HepG2 (cell line): ENCODE measurements around the gene SIK3. TPM values are rescaled to one million over a fixed set of nuclear protein-coding genes. Genes with fewer than 3 reads are reported as not detected.

Experiments used
- CEBPB ChIP-seq: IDR thresholded peaks from 2 replicates; pipeline ENCODE4 v1.6.1; 2011; ENCODE audit warnings: low read depth, low read length, improper control_type of control experiment, borderline replicate concordance
- HNRNPLL ChIP-seq: fragments of 200-400 bp; formaldehyde crosslinking; IDR thresholded peaks from 2 replicates; pipeline ENCODE4 v1.6.1; 2017; ENCODE audit warnings: mild to moderate bottlenecking, low read depth, low read length; ENCODE audit not compliant: poor library complexity, severe bottlenecking
- KLF6 ChIP-seq: IDR thresholded peaks from 2 replicates; pipeline ENCODE4 v1.8.0; 2016; ENCODE audit warnings: missing biosample characterization, missing genetic modification reagents
- MYNN ChIP-seq: sonication (generic); formaldehyde crosslinking; IDR thresholded peaks from 2 replicates; pipeline ENCODE4 v1.4.0; 2020; ENCODE audit warnings: mild to moderate bottlenecking, low read depth, missing genetic modification reagents
- SMAD3 ChIP-seq: sonication (generic); formaldehyde crosslinking; IDR thresholded peaks from 2 replicates; pipeline ENCODE4 v1.4.0; 2020; ENCODE audit warnings: missing genetic modification reagents
- ZBTB1 ChIP-seq: sonication (generic); formaldehyde crosslinking; IDR thresholded peaks from 2 replicates; pipeline ENCODE4 v1.4.0; 2020; ENCODE audit warnings: missing genetic modification reagents, borderline replicate concordance
- ZBTB42 ChIP-seq: sonication (generic); formaldehyde crosslinking; IDR thresholded peaks from 2 replicates; pipeline ENCODE4 v1.5.0; 2020; ENCODE audit warnings: mild to moderate bottlenecking, missing genetic modification reagents
- ZEB1 ChIP-seq: IDR thresholded peaks from 2 replicates; pipeline ENCODE4 v1.6.1; 2012; ENCODE audit warnings: mild to moderate bottlenecking, low read depth, inconsistent platforms; ENCODE audit not compliant: insufficient replicate concordance
- ZFP62 ChIP-seq: sonication (generic); formaldehyde crosslinking; IDR thresholded peaks from 2 replicates; pipeline ENCODE4 v1.4.0; 2020; ENCODE audit warnings: missing genetic modification reagents
- ZFX ChIP-seq: sonication (generic); formaldehyde crosslinking; IDR thresholded peaks from 2 replicates; pipeline ENCODE4 v1.4.0; 2020; ENCODE audit warnings: mild to moderate bottlenecking, low read depth, missing genetic modification reagents, moderate library complexity
- ZNF326 ChIP-seq: sonication (generic); formaldehyde crosslinking; IDR thresholded peaks from 2 replicates; pipeline ENCODE4 v1.4.0; 2020; ENCODE audit warnings: missing genetic modification reagents, borderline replicate concordance
- ZNF557 ChIP-seq: sonication (generic); formaldehyde crosslinking; IDR thresholded peaks from 2 replicates; pipeline ENCODE4 v1.4.0; 2020; ENCODE audit warnings: missing genetic modification reagents
- polyA plus RNA-seq, 8 experiments: library from polyadenylated mRNA; depleted of rRNA in 3 of 8; stranded (reverse) in 7 of 8; unstranded in 1 of 8; fragments of >200 nt; fragmentation: Illumina TruSeq in 4 of 8; extraction: Trizol in 4 of 8; gene quantifications; 2 replicates each; pipeline versions ENCODE4 v1.2.1 to v1.2.3, GENCODE V29; 2011 to 2016; ENCODE audit warnings: low read depth in 4 of 8, missing spikeins in 1 of 8, mixed read lengths in 1 of 8; ENCODE audit not compliant: insufficient read depth in 1 of 8
- total RNA-seq, 5 experiments: library from RNA; depleted of rRNA; stranded (reverse); fragments of >200 nt; fragmentation: Illumina TruSeq; extraction: Trizol; gene quantifications; 2 replicates each; pipeline ENCODE4 v1.2.3, GENCODE V29; 2016; ENCODE audit warnings: low read depth in 1 of 5
- TF ChIP-seq, protein P1 (sequence below): sonication (generic); formaldehyde crosslinking; IDR thresholded peaks from 2 replicates; pipeline ENCODE4 v1.5.0; 2020; ENCODE audit warnings: mild to moderate bottlenecking, missing genetic modification reagents
- TF ChIP-seq, protein P2 (sequence below): sonication (generic); formaldehyde crosslinking; IDR thresholded peaks from 2 replicates; pipeline ENCODE4 v1.5.0; 2020; ENCODE audit warnings: missing genetic modification reagents
- TF ChIP-seq, protein P3 (sequence below): sonication (generic); formaldehyde crosslinking; IDR thresholded peaks from 2 replicates; pipeline ENCODE4 v1.5.0; 2020; ENCODE audit warnings: mild to moderate bottlenecking, missing genetic modification reagents, borderline replicate concordance
- TF ChIP-seq, protein P4 (sequence below): sonication (generic); formaldehyde crosslinking; IDR thresholded peaks from 2 replicates; pipeline ENCODE4 v1.4.0; 2020; ENCODE audit warnings: mild to moderate bottlenecking, missing genetic modification reagents, borderline replicate concordance

SIK3 gene
- total and polyA plus RNA-seq, 2 of the 13 experiments (the other 11 are each of a cell fraction or from before 2014, with no cell fraction given) = 5.7 to 9.8 TPM

DNA sequence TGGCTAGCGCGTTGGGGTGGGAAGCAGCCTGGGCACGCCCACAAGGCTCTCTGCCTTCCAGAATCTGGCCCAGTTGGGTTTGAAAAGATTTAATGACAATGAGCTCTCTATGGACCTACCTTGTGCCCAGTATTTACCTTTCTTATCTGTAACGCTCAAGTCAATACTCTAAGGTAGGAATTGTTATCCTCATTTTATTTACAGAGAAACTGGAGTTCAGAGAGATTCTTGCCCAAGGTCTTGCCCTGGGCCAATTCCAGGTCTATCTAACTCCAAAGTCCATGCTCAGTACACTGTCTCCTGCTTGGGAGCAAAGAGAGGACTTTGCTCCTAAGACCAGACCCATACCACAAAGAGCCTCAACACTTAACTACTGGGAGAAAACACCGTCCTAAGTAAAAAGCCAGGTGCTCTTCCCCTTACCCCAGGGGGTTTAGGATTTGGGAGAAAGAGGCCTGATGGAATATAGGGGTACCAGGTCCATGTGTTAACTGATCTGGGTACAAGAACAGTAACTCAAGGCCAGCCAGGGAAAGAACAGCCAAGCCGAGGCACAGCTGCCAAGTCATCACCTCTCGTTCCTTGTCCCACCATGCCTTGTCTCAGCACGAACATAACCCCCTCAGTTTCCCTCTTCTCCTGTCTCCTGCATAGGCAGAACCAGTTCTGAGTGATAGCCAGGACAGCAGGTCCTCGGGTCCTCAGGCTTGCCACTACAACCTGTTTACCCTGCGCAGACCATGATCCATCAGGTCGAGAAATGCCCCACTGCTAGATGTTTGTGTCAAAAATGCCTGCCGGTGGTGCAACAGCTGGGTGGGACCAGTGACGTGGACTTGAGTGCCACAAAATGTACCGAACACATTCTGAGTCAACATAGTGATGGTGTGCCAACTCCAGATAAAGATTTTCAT is 289.7 kb downstream of the SIK3 start (continued):
- TF ChIP-seq, protein P1, sequence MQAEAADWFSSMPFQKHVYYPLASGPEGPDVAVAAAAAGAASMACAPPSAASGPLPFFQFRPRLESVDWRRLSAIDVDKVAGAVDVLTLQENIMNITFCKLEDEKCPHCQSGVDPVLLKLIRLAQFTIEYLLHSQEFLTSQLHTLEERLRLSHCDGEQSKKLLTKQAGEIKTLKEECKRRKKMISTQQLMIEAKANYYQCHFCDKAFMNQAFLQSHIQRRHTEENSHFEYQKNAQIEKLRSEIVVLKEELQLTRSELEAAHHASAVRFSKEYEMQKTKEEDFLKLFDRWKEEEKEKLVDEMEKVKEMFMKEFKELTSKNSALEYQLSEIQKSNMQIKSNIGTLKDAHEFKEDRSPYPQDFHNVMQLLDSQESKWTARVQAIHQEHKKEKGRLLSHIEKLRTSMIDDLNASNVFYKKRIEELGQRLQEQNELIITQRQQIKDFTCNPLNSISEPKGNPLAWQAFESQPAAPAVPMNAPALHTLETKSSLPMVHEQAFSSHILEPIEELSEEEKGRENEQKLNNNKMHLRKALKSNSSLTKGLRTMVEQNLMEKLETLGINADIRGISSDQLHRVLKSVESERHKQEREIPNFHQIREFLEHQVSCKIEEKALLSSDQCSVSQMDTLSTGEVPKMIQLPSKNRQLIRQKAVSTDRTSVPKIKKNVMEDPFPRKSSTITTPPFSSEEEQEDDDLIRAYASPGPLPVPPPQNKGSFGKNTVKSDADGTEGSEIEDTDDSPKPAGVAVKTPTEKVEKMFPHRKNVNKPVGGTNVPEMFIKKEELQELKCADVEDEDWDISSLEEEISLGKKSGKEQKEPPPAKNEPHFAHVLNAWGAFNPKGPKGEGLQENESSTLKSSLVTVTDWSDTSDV (CRISPR knock-in tag) = no peak
- TF ChIP-seq, protein P2, sequence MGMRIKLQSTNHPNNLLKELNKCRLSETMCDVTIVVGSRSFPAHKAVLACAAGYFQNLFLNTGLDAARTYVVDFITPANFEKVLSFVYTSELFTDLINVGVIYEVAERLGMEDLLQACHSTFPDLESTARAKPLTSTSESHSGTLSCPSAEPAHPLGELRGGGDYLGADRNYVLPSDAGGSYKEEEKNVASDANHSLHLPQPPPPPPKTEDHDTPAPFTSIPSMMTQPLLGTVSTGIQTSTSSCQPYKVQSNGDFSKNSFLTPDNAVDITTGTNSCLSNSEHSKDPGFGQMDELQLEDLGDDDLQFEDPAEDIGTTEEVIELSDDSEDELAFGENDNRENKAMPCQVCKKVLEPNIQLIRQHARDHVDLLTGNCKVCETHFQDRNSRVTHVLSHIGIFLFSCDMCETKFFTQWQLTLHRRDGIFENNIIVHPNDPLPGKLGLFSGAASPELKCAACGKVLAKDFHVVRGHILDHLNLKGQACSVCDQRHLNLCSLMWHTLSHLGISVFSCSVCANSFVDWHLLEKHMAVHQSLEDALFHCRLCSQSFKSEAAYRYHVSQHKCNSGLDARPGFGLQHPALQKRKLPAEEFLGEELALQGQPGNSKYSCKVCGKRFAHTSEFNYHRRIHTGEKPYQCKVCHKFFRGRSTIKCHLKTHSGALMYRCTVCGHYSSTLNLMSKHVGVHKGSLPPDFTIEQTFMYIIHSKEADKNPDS = peak; percentile 83; the same call in 1 of the 2 replicates
- TF ChIP-seq, protein P3, sequence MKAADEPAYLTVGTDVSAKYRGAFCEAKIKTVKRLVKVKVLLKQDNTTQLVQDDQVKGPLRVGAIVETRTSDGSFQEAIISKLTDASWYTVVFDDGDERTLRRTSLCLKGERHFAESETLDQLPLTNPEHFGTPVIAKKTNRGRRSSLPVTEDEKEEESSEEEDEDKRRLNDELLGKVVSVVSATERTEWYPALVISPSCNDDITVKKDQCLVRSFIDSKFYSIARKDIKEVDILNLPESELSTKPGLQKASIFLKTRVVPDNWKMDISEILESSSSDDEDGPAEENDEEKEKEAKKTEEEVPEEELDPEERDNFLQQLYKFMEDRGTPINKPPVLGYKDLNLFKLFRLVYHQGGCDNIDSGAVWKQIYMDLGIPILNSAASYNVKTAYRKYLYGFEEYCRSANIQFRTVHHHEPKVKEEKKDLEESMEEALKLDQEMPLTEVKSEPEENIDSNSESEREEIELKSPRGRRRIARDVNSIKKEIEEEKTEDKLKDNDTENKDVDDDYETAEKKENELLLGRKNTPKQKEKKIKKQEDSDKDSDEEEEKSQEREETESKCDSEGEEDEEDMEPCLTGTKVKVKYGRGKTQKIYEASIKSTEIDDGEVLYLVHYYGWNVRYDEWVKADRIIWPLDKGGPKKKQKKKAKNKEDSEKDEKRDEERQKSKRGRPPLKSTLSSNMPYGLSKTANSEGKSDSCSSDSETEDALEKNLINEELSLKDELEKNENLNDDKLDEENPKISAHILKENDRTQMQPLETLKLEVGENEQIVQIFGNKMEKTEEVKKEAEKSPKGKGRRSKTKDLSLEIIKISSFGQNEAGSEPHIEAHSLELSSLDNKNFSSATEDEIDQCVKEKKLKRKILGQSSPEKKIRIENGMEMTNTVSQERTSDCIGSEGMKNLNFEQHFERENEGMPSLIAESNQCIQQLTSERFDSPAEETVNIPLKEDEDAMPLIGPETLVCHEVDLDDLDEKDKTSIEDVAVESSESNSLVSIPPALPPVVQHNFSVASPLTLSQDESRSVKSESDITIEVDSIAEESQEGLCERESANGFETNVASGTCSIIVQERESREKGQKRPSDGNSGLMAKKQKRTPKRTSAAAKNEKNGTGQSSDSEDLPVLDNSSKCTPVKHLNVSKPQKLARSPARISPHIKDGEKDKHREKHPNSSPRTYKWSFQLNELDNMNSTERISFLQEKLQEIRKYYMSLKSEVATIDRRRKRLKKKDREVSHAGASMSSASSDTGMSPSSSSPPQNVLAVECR (CRISPR knock-in tag) = peak; percentile 43; the same call in 1 of the 2 replicates
- TF ChIP-seq ZEB1 (peak; percentile 91), ZBTB42 (CRISPR knock-in tag) (no peak; the same call in 1 of the 2 replicates), HNRNPLL (no peak), ZFX (CRISPR knock-in tag) (0 out of 2 replicates have a peak, but pooled peaks have one; percentile 28), CEBPB (peak; percentile 97), ZNF326 (no peak), MYNN (CRISPR knock-in tag) (no peak), SMAD3 (CRISPR knock-in tag) (peak; percentile 66; the same call in 1 of the 2 replicates), KLF6 (CRISPR knock-in tag) (peak; percentile 23), ZFP62 (CRISPR knock-in tag) (no peak), ZNF557 (CRISPR knock-in tag) (peak; percentile 40; the same call in 1 of the 2 replicates), ZBTB1 (CRISPR knock-in tag) (no peak)
- TF ChIP-seq, protein P4, sequence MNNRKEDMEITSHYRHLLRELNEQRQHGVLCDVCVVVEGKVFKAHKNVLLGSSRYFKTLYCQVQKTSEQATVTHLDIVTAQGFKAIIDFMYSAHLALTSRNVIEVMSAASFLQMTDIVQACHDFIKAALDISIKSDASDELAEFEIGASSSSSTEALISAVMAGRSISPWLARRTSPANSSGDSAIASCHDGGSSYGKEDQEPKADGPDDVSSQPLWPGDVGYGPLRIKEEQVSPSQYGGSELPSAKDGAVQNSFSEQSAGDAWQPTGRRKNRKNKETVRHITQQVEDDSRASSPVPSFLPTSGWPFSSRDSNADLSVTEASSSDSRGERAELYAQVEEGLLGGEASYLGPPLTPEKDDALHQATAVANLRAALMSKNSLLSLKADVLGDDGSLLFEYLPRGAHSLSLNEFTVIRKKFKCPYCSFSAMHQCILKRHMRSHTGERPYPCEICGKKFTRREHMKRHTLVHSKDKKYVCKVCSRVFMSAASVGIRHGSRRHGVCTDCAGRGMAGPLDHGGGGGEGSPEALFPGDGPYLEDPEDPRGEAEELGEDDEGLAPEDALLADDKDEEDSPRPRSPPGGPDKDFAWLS (CRISPR knock-in tag) = no peak
